Vagina (tissue), 2 donors: ENCODE results near the gene GUCA1C.

ENCODE experiments used
- POLR2A ChIP-seq, 2 donors: fragments of 450-650 bp; IDR thresholded peaks; one replicate each; pipeline ENCODE4 v1.6.1; 2017; ENCODE audit warnings: antibody characterized with exemption in 2 of 2, mild to moderate bottlenecking in 2 of 2, moderate library complexity in 2 of 2
- TF ChIP-seq, protein P1 (sequence below), 3 experiments: fragments of 450-650 bp in 2 of 3; fragments of 200-600 bp in 1 of 3; sonication (generic) in 1 of 3; IDR thresholded peaks; one replicate each; pipeline ENCODE4 v1.5.1; 2017 to 2019; ENCODE audit warnings: antibody characterized with exemption in 3 of 3, mild to moderate bottlenecking in 2 of 3, moderate library complexity in 2 of 3

DNA sequence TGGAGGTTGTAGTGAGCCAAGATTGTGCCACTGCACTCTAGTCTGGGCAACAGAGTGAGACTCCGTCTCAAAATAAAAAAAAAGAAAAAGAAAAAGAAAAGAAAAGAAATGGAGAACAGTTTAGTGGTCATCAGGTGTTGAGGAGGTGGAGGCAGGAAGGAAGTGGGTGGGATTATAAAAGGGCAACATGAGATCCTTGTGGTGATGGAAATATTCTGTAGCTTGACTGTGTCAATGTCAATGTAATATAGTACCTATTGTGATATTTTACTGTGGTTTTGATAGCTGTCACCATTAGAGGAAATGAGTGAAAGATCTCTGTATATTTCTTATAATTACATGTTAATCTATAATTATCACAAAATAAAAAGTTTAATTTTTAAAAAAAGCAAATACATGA lies 70.3 kb downstream of the GUCA1C start:
- TF ChIP-seq, protein P1, sequence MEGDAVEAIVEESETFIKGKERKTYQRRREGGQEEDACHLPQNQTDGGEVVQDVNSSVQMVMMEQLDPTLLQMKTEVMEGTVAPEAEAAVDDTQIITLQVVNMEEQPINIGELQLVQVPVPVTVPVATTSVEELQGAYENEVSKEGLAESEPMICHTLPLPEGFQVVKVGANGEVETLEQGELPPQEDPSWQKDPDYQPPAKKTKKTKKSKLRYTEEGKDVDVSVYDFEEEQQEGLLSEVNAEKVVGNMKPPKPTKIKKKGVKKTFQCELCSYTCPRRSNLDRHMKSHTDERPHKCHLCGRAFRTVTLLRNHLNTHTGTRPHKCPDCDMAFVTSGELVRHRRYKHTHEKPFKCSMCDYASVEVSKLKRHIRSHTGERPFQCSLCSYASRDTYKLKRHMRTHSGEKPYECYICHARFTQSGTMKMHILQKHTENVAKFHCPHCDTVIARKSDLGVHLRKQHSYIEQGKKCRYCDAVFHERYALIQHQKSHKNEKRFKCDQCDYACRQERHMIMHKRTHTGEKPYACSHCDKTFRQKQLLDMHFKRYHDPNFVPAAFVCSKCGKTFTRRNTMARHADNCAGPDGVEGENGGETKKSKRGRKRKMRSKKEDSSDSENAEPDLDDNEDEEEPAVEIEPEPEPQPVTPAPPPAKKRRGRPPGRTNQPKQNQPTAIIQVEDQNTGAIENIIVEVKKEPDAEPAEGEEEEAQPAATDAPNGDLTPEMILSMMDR (IDR thresholded peaks at IDR 0.05) = no peak
- TF ChIP-seq POLR2A (IDR thresholded peaks at IDR 0.05) = no peak
